GM12878 (cell line): ENCODE data around the gene CWC27. TPM values are rescaled to one million over a fixed set of nuclear protein-coding genes. Genes with fewer than 3 reads are reported as not detected.
A peak's percentile ranks its signal among the peaks of the same experiment; 100 is the strongest.

Experiments used
- ATF7 ChIP-seq: fragments of 450-650 bp; IDR thresholded peaks from 2 replicates; pipeline ENCODE4 v1.6.1; 2016; ENCODE audit warnings: low read depth, mild to moderate bottlenecking
- BRCA1 ChIP-seq: IDR thresholded peaks from 2 replicates; pipeline ENCODE4 v1.6.1; 2011; ENCODE audit warnings: low read depth, low read length, improper control_type of control experiment
- CBX5 ChIP-seq: sonication (generic); IDR thresholded peaks from 2 replicates; pipeline ENCODE4 v1.6.1; 2016; ENCODE audit warnings: low read depth, moderate library complexity, mild to moderate bottlenecking, inconsistent platforms
- CREB1 ChIP-seq: IDR thresholded peaks from 2 replicates; pipeline ENCODE4 v1.6.1; 2012; ENCODE audit warnings: low read depth, mild to moderate bottlenecking, inconsistent platforms
- CUX1 ChIP-seq: IDR thresholded peaks from 2 replicates; pipeline ENCODE4 v1.6.1; 2012; ENCODE audit warnings: improper control_type of control experiment, low read depth, low read length; ENCODE audit not compliant: insufficient replicate concordance
- EP300 ChIP-seq, 2 experiments: fragments of 150-350 bp in 1 of 2; IDR thresholded peaks; 2 replicates each; pipeline ENCODE4 v1.6.1; 2011 to 2012; ENCODE audit warnings: low read depth in 2 of 2, low read length in 2 of 2, borderline replicate concordance in 1 of 2, improper control_type of control experiment in 1 of 2, inconsistent platforms in 1 of 2; ENCODE audit not compliant: control insufficient read depth in 1 of 2
- FOS ChIP-seq: IDR thresholded peaks from 3 replicates; pipeline ENCODE4 v1.6.1; 2011; ENCODE audit warnings: borderline replicate concordance; ENCODE audit not compliant: insufficient read length; ENCODE audit errors: extremely low read depth
- HDAC6 ChIP-seq: fragments of 200-600 bp; sonication (generic); IDR thresholded peaks from one replicate; pipeline ENCODE4 v1.8.0; 2017; ENCODE audit warnings: antibody characterized with exemption; ENCODE audit not compliant: unreplicated experiment
- JUND ChIP-seq: IDR thresholded peaks from 2 replicates; pipeline ENCODE4 v1.6.1; 2012; ENCODE audit warnings: low read depth, mild to moderate bottlenecking, low read length, improper control_type of control experiment, moderate library complexity
- KAT2A ChIP-seq: conservative IDR thresholded peaks from 2 replicates; pipeline ENCODE4 v1.6.1; 2011; ENCODE audit warnings: low read depth, low read length; ENCODE audit not compliant: control insufficient read depth
- MLLT1 ChIP-seq: fragments of 450-650 bp; IDR thresholded peaks from 2 replicates; pipeline ENCODE4 v1.6.1; 2016; ENCODE audit warnings: mild to moderate bottlenecking
- MYB ChIP-seq: fragments of 150-350 bp; IDR thresholded peaks from 2 replicates; pipeline ENCODE4 v1.6.1; 2014; ENCODE audit warnings: mild to moderate bottlenecking, low read depth, low read length, borderline replicate concordance
- NBN ChIP-seq: fragments of 450-650 bp; IDR thresholded peaks from 2 replicates; pipeline ENCODE4 v1.6.1; 2016
- SMARCA5 ChIP-seq: fragments of 450-650 bp; IDR thresholded peaks from 2 replicates; pipeline ENCODE4 v1.6.1; 2017; ENCODE audit warnings: mild to moderate bottlenecking
- SPI1 ChIP-seq: IDR thresholded peaks from 2 replicates; pipeline ENCODE4 v1.6.1; 2011; ENCODE audit warnings: low read depth, mild to moderate bottlenecking, low read length, moderate library complexity, borderline replicate concordance; ENCODE audit not compliant: insufficient read depth
- SRF ChIP-seq, 2 experiments: IDR thresholded peaks; 2 replicates each; pipeline ENCODE4 v1.6.1; 2011; ENCODE audit warnings: low read depth in 2 of 2, low read length in 2 of 2, mild to moderate bottlenecking in 1 of 2, moderate library complexity in 1 of 2
- SUPT20H ChIP-seq: IDR thresholded peaks from 2 replicates; pipeline ENCODE4 v1.6.1; 2011; ENCODE audit warnings: low read depth, mild to moderate bottlenecking, low read length, moderate library complexity, borderline replicate concordance; ENCODE audit not compliant: control insufficient read depth
- ZNF274 ChIP-seq: IDR thresholded peaks from one replicate; pipeline ENCODE4 v1.8.0; 2011; ENCODE audit not compliant: insufficient read length, insufficient read depth
- ZSCAN29 ChIP-seq: fragments of 450-650 bp; IDR thresholded peaks from 2 replicates; pipeline ENCODE4 v1.6.1; 2017; ENCODE audit warnings: mild to moderate bottlenecking, moderate library complexity
- polyA plus RNA-seq, 11 experiments: library from polyadenylated mRNA; depleted of rRNA in 4 of 11; unstranded in 6 of 11; stranded (reverse) in 5 of 11; fragments of >200 nt; fragmentation: Nextera tagmentation in 4 of 11; fragmentation: Illumina TruSeq in 1 of 11; extraction: Ambion mirVana in 4 of 11; extraction: Trizol in 1 of 11; gene quantifications; 1 replicate in 1 of 11; 2 replicates in 10 of 11; pipeline versions ENCODE4 v1.2.1 to v1.2.3, GENCODE V29; 2011 to 2016; ENCODE audit warnings: inconsistent platforms in 2 of 11, missing spikeins in 2 of 11, low read depth in 1 of 11
- total RNA-seq, 4 experiments: library from RNA; depleted of rRNA in 3 of 4; stranded (reverse); fragments of >200 nt in 3 of 4; fragmentation: Illumina TruSeq in 1 of 4; extraction: Trizol in 1 of 4; gene quantifications; 2 replicates each; pipeline versions ENCODE4 v1.2.1 to v1.2.3, GENCODE V29; 2013 to 2021
- TF ChIP-seq, protein P1 (sequence below): fragments of 150-350 bp; IDR thresholded peaks from 2 replicates; pipeline ENCODE4 v1.6.1; 2016; ENCODE audit warnings: low read depth, low read length

Gene CWC27
- total and polyA plus RNA-seq, 10 of the 15 experiments (the other 5 are each of a cell fraction or from before 2014, with no cell fraction given) = 21.7 to 61.9 (median 47.0) TPM

DNA sequence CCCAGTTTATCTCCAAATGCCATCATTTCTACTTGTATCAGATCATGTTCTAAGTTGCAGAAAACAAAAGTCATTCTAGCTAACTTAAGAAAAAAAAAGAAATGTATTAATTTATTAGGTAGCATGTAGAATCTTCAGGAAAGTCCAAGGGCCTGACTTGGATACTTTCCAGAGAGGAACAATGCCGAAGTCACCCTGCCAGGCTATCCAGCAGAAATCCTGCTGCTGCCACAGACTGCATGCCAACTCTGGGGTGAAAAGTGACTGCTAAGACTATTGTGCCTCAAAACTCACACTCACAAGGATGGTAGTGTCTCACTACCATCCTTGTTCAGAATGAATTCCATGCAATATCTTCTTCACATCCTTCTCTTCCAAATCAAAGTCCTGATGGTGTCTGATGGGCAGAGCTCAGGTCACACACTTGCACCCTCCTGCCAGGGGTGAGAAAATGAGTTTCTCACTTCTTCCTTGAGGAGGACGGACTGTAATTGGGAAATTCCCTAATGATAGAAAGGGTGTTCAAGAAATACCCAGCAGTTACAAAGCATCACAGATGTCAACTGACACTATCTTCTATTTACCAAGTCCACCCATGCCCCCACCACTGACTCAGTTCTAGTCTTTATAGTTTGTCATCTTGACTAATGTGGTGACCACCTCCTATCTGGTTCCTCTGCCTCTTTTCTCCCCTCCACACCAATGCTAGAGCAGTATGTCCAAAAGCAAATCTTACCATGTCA is 279.4 kb downstream of the CWC27 start (continued):
- TF ChIP-seq SUPT20H (no peak), MLLT1 (no peak), EP300 (IDR thresholded peaks at IDR 0.05; ENCODE audit: borderline replicate concordance in 1 of 2, control insufficient read depth in 1 of 2, low read depth in 2 of 2, low read length in 2 of 2) (peak in 1 of 2 experiments; percentile 54; a peak in 1 of 4 replicates), ATF7 (peak; percentile 50; the same call in 1 of the 2 replicates), MYB (no peak), BRCA1 (no peak), SRF (IDR thresholded peaks at IDR 0.05; ENCODE audit: low read depth in 2 of 2, low read length in 2 of 2) (peak in 1 of 2 experiments; percentile 25; a peak in 1 of 4 replicates), KAT2A (no peak), CREB1 (no peak; the same call in none of the 2 replicates), JUND (no peak), SMARCA5 (no peak), SPI1 (peak; percentile 66), FOS (no peak), ZNF274 (no peak), CBX5 (no peak), CUX1 (no peak), ZSCAN29 (no peak), NBN (peak; percentile 46; the same call in 1 of the 2 replicates), HDAC6 (no peak)
- TF ChIP-seq, protein P1, sequence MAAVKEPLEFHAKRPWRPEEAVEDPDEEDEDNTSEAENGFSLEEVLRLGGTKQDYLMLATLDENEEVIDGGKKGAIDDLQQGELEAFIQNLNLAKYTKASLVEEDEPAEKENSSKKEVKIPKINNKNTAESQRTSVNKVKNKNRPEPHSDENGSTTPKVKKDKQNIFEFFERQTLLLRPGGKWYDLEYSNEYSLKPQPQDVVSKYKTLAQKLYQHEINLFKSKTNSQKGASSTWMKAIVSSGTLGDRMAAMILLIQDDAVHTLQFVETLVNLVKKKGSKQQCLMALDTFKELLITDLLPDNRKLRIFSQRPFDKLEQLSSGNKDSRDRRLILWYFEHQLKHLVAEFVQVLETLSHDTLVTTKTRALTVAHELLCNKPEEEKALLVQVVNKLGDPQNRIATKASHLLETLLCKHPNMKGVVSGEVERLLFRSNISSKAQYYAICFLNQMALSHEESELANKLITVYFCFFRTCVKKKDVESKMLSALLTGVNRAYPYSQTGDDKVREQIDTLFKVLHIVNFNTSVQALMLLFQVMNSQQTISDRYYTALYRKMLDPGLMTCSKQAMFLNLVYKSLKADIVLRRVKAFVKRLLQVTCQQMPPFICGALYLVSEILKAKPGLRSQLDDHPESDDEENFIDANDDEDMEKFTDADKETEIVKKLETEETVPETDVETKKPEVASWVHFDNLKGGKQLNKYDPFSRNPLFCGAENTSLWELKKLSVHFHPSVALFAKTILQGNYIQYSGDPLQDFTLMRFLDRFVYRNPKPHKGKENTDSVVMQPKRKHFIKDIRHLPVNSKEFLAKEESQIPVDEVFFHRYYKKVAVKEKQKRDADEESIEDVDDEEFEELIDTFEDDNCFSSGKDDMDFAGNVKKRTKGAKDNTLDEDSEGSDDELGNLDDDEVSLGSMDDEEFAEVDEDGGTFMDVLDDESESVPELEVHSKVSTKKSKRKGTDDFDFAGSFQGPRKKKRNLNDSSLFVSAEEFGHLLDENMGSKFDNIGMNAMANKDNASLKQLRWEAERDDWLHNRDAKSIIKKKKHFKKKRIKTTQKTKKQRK = no peak
